ENCODE data around the gene OR5AC2.

OR5AC2 gene

DNA sequence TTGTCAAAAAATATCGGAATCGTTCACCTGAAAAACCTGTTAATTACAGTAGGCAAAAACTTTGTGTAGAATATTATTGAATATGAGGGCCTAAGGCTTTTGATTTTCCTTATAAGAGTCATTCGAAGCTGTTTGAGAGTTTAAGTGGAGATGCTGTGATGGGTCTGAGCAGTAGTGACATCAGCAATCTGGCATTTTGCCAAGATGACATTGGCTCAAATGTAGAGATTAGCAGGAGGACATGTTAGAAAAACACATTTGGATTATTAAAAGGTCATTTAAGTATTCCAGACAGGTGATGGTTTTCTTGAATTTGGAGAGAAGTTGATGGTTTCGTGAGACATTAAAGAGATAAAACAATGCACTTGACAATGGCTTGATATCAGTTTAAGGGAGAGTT is 12.9 kb downstream of the OR5AC2 start:
- intact Hi-C loops (cut with micrococcal nuclease): no loop called here
- H3K9me3 Mint-ChIP-seq: peaks cover 6% of the 10 kb centered on the region
- H3K4me3 Mint-ChIP-seq: no peak overlapping the region
- H3K27me3 Mint-ChIP-seq: no peaks in the 10 kb centered on the region
- H3K4me1 Mint-ChIP-seq (ENCODE audit: low read depth): no peaks in the 10 kb centered on the region
- no peaks in the 10 kb centered on the region for H3K36me3 Mint-ChIP-seq (ENCODE audit: low read depth)
- H3K27ac Mint-ChIP-seq: no peak overlapping the region

- H3K9me3 Mint-ChIP-seq: peaks cover 26% of the 10 kb centered on the region
- H3K4me1 Mint-ChIP-seq (ENCODE audit: low read depth): no peaks in the 10 kb centered on the region
These were observed 21.2 kb downstream of the OR5AC2 start for GRCh38 chr3:98108162-98108561.

GRCh38 chr3:98109807-98110549 is 23.0 kb downstream of the OR5AC2 start:
- no peak overlapping the region for H3K27ac Mint-ChIP-seq
- no peak overlapping the region for H3K4me3 Mint-ChIP-seq
- H3K36me3 Mint-ChIP-seq (ENCODE audit: low read depth): no peaks in the 10 kb centered on the region
- no peaks in the 10 kb centered on the region for H3K4me1 Mint-ChIP-seq (ENCODE audit: low read depth)
- intact Hi-C loops (cut with micrococcal nuclease): no loop called here
- H3K27me3 Mint-ChIP-seq: no peaks in the 10 kb centered on the region
- peaks cover 39% of the 10 kb centered on the region for H3K9me3 Mint-ChIP-seq

More at GRCh38 chr3:98108162-98108561, 21.2 kb downstream of the OR5AC2 start:
- no peak overlapping the region for H3K27ac Mint-ChIP-seq
- intact Hi-C loops (cut with micrococcal nuclease): no loop called here
- no peaks in the 10 kb centered on the region for H3K27me3 Mint-ChIP-seq
- no peaks in the 10 kb centered on the region for H3K36me3 Mint-ChIP-seq (ENCODE audit: low read depth)
- H3K4me3 Mint-ChIP-seq: no peak overlapping the region

DNA sequence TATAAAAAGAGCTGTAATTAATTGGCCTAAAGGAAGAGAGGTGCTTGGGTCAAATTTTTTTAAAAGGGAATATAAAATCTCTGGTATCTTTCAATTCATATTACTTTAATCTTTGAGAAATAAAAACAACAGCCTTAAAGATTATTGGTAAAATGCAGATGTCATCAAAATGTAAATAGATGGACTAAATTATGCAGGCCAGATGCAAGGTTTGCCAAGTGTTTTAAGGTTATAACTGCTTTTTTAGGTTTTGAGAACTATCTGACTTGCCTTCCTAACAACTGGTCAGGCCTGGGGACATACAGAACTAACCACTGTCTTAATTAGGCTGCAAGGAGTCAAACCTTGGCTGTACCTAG is 23.6 kb downstream of the OR5AC2 start:
- H3K9me3 Mint-ChIP-seq: peaks cover 39% of the 10 kb centered on the region
- no peaks in the 10 kb centered on the region for H3K36me3 Mint-ChIP-seq (ENCODE audit: low read depth)
- H3K27me3 Mint-ChIP-seq: no peaks in the 10 kb centered on the region
- no peak overlapping the region for H3K27ac Mint-ChIP-seq
- no peak overlapping the region for H3K4me3 Mint-ChIP-seq
- intact Hi-C loops (cut with micrococcal nuclease): no loop called here
- no peaks in the 10 kb centered on the region for H3K4me1 Mint-ChIP-seq (ENCODE audit: low read depth)

GRCh38 chr3:98114264-98114663 is 27.3 kb downstream of the OR5AC2 start:
- Mint-ChIP-seq H3K4me3 (no peak overlapping the region), H3K36me3 (ENCODE audit: low read depth) (no peaks in the 10 kb centered on the region), H3K9me3 (peaks cover 44% of the 10 kb centered on the region), H3K4me1 (ENCODE audit: low read depth) (no peaks in the 10 kb centered on the region), H3K27ac (no peak overlapping the region), H3K27me3 (no peaks in the 10 kb centered on the region)
- intact Hi-C loops (cut with micrococcal nuclease): no loop called here

DNA sequence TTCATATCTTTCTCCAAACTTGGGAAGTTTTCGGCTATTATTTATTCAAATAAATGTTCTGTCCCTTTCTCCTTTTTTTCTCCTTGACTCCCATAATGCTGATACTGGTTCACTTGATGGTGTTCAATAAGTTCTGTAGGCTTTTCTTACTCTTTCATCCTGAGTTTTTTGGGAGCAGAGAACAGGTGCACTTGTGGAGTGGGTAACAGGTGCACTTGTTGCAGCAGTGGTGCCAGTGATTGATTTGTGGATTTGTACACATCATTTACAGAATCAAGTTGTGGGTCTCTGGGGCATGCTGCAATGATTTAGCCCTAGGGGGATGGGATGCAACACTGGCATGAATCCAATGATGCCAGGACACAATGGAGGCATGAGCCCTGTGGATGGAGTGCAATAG is 28.7 kb downstream of the OR5AC2 start:
- Mint-ChIP-seq H3K36me3 (ENCODE audit: low read depth) (no peaks in the 10 kb centered on the region), H3K9me3 (peaks cover 29% of the 10 kb centered on the region), H3K4me3 (no peak overlapping the region), H3K27ac (no peak overlapping the region), H3K4me1 (ENCODE audit: low read depth) (no peaks in the 10 kb centered on the region), H3K27me3 (no peaks in the 10 kb centered on the region)
- intact Hi-C loops (cut with micrococcal nuclease): no loop called here

DNA sequence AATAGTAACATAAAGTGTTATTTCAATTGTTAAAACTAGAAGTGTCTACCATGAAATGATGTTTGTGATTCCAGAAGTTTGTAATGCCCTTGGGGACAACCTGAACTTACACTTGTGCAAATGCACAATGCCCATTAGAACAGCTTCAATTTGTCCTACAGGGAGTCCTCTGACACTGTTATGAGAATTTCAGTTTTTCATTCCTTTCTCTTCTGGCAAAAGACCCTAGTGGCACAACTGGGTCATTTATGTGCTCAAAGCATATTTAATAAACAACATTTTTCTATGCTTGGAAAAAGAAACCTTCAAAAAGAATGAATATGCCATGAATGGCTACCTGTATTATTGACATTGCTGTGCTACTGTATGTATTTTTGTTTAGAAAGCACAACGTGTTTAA is 43.4 kb downstream of the OR5AC2 start, which contains the start of gene OR5H1:
Gene OR5H1, plus strand, starts transcription at position 301 of the 400 bp plus-strand sequence. CDS start 1,977 bp downstream, outside the sequence.
- Mint-ChIP-seq H3K4me1 (ENCODE audit: low read depth) (no peaks in the 10 kb centered on the region), H3K9me3 (peaks cover 14% of the 10 kb centered on the region), H3K4me3 (no peak within 1 kb of the TSS), H3K27ac (no peak within 1 kb of the TSS), H3K27me3 (no peaks in the 10 kb centered on the region), H3K36me3 (ENCODE audit: low read depth) (no peaks in the 10 kb centered on the region)
- intact Hi-C loops (cut with micrococcal nuclease): no loop called here

GRCh38 chr3:98136631-98137030 is 49.7 kb downstream of the OR5AC2 start:
- H3K4me1 Mint-ChIP-seq (ENCODE audit: low read depth): no peaks in the 10 kb centered on the region
- intact Hi-C loops (cut with micrococcal nuclease): no loop called here
- H3K27me3 Mint-ChIP-seq: no peaks in the 10 kb centered on the region
- H3K9me3 Mint-ChIP-seq: no peaks in the 10 kb centered on the region
- no peaks in the 10 kb centered on the region for H3K36me3 Mint-ChIP-seq (ENCODE audit: low read depth)
- no peak overlapping the region for H3K27ac Mint-ChIP-seq
- H3K4me3 Mint-ChIP-seq: no peak overlapping the region
